HG03439 (cell line): ENCODE data around the gene PAXIP1.
"Not testable (repeated sequence)": the region's sequence is repeated elsewhere in the genome, so short reads cannot be mapped to it uniquely, and the experiment has no call there.

ENCODE experiments used
- ATAC-seq: cut with Tn5 transposase; IDR thresholded peaks from one replicate; pipeline ENCODE4 v1.9.1; 2021; ENCODE audit warnings: mild to moderate bottlenecking, moderate library complexity; ENCODE audit not compliant: unreplicated experiment

Gene PAXIP1

DNA sequence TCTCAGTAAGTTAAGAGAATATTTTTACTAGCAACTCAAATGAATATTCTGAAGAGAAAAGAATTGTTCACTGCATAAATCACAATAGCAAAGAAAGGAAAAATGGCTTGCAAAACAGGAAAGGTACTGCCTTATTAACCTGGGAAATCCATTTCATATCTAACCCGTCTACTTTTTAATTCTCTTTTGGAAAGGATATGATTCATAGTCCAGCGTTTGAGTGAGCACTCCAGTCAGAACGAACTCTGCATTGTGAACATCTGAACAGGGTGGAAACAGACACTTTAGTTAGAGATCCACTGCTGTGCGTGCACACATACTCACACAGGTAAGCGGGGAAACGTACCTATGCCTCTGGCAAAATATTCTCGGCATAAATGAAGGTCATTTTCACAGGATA is 56.8 kb downstream of the PAXIP1 start:
- no peak for ATAC-seq

DNA sequence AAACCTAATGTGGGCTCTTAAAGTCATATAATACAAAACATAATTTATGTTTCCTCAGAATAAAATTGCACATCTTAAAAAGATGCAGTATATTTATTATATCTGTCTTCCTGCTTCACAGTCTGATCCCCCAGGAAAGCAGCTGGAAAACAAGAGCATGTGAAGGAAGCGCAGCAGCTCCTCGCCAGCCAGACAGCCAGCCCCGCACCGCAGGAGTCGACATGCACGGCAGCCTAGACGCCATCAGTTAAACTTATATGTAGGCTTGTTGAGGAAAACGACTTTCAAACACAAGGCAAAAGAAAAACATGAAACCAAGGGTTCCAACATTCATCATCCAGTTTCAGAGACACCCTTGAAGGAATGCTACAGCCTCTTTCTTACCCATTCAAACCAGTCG is 59.0 kb downstream of the PAXIP1 start:
- no peak for ATAC-seq

DNA sequence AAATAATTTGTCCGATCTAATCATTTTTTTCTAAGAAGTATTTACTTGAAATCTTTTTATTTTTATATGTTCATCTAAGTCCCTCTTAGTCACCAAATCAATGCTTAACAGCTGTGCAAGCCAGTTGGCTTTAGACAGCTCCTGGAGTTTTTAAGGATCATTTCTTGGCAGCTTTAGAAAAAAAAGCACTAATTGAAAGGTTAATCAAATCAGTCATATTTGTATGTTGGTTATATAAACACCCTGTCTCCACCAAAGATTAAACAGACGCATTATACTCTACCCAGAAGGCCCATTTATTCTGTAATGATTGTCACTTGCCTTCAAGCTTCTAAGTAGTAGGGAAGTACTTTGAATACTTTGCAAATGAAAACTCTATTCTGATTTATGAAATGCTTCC is 60.2 kb downstream of the PAXIP1 start:
- no peak for ATAC-seq

DNA sequence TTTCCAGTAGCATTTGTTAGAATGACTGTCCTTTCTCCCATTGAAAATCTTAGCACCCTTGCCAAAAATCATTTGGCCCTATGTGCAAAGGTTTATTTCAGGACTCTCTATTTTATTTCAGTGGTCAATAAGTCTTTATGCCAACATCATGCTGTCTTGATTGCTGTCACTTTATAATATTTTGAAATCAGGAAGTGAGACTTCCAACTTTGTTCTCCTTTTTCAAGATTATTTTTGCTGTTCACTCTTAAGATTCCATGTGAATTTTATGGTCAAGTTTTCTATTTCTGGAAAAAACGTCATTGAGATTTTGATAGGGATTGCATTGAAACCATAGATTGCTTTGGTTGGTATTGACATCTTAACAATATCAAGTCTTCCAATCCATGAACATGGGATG is 65.1 kb downstream of the PAXIP1 start:
- no peak for ATAC-seq

DNA sequence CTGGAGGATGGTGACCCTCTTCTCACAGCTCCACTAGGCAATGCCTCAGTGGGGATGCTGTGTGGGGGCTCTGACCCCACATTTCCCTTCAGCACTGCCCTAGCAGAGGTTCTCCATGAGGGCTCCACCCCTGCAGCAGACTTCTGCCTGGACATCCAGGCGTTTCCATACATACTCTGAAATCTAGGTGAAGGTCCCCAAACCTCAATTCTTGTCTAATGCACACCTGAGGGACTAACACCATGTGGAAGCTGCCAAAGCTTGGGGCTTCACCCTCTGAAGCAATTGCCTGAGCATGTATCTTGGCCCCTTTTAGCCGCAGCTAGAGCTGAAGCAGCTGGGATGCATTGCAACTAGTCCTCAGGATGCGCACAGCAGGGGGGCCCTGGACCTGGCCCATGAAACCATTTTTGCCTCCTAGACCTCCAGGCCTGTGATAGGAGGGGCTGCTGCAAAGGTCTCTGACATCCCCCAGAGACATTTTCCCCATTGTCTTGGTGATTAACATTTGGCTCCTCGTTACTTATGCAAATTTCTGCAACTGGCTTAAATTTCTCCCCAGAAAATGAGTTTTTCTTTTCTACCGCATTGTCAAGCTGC is 68.5 kb downstream of the PAXIP1 start:
- ATAC-seq, result not testable (repeated sequence)

DNA sequence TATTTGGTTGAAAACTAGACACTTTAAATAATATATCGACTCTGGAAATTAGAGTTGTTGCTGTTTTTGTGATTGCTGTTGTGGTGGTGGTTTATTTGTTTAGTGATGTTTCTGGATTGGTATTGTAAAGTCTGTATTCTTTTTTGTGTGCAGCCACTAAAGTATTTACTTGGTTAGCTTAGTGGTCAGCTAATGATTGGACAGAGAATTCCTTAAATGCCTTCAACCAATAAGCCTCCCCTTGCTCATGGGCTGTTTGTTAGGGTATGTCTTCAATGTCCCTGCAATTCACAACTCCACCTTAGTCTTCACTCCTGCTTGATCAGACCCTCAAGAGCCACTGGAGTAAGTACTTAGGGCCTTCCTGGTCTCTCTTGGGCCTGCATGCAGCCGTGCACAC is 71.0 kb downstream of the PAXIP1 start:
- ATAC-seq, result no peak

DNA sequence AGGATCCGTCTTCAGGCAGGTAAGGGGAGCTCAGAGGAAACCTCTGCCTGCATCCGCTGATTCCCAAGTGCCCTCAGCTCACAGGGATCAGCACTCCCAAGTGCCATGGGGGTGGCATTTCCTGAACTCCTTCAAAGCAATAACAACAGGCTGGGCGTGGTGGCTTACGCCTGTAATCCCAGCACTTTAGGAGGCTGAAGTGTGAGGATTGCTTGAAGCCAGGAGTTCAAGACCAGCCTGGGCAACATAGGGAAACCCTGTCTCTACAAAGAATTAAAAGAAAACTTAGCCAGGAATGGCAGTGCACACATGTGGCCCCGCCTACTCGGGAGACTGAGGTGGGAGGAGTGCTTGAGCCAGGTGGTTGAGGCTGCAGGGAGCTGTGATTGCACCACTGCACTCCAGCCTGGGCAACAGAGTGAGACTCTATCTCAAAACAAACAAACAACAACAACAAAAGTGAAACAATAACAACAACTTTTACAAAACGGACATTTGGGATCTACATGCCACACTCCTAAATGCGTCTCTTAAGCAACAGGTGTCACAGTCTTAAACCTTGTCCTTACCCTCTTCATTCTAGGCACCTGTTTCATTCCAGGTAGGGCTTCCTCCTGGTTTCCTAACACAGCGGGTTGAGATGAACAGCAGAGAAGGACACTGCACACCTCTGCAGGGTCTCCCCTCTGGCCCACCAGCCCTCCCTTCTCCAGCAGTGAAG is 73.8 kb downstream of the PAXIP1 start:
- no peak for ATAC-seq

DNA sequence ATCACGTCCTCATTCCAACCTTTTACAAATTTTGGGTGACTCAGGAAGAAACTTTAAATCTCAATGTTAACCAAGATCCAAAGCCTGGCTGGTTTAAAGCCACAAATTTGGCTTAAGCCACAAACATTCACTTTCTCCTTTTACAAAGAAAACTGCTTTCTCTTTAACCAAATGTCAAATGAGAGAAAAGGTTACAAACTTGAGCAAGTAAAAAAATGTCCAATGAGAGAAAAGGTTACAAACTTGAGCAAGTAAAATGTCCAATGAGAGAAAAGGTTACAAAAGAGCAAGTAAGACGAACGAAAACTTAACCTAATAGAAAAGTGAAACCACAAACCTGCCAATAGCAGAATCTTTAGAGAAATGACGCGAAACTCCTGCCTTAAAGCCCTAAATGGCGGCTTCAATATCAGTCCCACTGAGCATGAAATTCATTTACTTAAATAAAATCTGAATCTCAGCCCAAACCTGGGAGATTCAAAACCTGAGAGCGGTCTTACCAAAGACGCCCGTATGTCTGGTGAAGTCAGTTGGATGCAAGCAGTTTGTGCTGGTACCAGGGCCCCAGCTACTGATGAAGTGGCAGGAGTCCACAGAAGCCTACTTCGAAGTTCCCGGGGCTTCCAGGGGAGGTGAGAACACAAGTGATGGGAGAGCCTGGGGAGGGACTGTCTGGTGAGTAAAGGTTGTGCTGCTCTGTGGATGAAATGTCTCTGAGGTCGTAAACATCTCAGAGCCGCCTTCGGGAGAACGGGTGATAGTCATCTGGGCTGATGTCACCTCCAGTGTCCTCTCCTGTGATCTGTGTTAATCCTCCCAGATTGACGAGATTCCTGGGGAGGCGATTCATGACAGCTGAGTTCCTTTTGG is 74.6 kb downstream of the PAXIP1 start:
- peak; percentile 80 for ATAC-seq

DNA sequence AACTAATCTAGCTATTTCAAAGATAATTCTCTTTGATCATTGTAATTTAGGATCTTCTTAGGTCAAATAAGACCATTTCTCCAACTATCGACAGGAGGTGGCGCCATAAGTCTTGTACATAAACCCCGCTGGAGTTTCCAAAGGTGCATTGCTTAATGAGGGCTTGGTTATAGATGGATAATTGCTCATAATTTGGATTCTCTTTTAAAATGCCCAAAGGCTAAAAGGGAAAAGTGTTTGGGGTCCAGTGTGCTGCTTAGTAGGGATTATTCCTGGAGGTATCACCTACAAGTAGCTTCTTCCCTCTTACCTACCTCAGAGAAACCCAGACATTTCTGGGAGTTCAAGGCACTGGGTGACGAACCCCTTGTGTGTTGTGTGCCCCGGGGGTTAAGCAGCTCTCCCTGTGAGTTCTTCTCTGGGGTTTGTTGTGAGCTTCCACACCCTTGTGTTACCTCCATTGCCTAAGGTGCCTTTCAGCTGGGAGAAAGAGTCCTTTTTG is 75.2 kb downstream of the PAXIP1 start:
- peak; percentile 63 for ATAC-seq

DNA sequence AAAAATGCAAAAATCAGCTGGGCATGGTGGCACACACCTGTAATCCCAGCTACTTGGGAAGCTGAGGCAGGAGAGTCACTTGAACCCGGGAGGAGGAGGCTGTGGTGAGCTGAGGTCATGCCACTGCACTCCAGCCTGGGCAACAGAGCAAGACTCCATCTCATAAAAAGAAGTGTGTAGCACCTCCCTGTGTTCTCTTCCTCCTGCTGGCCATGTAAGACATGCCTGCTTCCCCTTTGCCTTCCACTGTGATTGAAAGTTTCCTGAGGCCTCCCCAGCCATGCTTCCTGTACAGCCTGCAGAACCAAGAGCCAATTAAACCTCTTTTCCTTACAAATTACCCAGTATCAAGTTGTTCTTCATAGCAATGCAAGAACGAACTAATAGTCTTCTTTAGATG is 80.5 kb downstream of the PAXIP1 start:
- not testable (repeated sequence) for ATAC-seq

DNA sequence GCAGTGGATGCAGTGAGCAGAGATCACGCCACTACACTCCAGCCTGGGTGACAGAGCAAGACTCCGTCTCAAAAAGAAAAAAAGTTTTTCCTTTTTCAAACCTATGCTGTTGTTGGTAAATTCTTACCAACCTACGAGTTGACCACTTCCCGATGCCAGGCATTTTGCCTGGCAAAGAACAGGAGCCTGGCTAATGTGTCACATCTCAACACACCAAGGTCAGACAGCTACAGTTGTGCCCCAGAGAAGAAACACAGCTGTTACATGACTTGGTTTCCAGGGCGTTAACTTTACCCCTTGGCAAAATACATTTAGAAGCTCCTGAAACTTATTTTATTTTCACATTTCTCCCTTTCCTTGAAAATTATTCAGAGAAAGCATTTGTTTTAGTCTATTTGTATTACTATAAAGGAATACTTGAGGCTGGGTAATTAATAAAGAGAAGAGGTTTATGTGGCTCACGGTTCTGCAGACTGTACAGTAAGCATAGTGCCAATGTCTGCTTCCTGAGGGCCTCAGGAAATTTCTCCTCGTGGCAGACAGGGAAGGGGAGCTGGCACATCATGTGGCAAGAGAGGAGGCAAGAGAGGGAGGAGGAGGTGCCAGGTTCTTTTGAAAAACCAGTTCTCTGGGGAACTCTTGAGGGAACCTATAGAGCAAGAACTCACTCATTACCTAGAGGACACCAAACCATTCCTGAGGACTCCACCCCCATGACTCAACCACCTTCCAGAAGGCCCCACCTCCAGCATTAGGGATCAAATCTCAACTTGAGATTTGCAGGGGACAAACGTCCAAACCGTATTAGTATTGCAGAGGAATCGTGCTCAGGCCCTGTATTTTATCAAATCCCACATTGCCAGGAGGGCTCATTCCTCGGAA is 83.3 kb downstream of the PAXIP1 start:
- ATAC-seq, result no peak

DNA sequence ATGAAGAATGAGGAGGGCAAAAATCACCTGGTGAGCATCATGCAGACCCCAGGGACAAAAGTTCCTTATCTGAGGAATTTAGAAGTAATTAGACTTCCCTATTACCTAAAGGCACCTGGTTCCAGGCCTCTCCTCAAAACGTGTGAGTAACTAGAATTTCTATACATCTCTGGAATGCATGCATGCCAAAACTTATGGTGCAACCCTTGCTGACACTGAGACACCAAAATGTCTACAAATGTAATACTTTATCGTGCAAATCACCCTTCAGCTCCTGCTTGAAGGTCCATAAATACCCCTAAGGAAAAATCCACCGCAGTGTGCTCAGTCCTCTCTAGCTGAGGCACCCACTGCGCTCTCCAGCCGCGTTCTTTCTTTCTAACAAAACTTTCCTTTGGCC is 84.2 kb downstream of the PAXIP1 start:
- no peak for ATAC-seq

DNA sequence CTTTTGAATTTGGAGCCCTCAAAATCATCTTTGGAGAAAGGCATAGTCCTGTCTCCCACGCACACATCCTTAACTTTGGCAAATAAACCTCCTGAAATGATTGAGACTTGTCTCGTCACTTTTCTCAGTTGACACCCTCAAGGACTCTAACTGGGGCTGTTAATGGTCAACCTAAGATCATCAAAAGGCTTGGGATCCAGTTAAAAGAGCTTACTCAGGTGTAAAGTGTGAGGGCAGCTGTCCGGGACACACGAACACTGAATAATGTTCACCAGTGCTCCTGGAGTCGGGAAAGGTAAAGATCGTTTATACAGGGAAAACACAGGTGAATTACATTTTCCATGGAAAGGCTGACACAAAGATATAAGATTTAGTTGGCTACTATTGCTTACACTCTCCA is 84.7 kb downstream of the PAXIP1 start:
- ATAC-seq, result no peak

DNA sequence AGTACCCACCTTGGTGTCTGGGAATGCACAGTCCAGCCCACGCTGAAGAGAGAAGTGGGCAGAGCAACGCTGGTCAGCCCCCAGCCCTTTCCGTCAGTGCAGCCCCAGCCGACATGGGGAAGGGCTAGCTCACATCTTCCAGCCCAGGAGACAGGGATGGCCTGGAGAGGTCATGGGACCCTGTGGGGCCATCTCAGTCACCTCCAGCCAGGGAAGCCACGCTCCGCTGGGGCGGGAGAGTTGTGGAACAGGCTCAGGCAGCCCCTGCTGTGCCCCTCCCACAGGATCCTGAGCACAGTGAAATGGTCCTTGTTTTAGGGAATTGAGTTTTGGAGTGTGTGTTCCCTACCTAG is 85.1 kb downstream of the PAXIP1 start:
- no peak for ATAC-seq

DNA sequence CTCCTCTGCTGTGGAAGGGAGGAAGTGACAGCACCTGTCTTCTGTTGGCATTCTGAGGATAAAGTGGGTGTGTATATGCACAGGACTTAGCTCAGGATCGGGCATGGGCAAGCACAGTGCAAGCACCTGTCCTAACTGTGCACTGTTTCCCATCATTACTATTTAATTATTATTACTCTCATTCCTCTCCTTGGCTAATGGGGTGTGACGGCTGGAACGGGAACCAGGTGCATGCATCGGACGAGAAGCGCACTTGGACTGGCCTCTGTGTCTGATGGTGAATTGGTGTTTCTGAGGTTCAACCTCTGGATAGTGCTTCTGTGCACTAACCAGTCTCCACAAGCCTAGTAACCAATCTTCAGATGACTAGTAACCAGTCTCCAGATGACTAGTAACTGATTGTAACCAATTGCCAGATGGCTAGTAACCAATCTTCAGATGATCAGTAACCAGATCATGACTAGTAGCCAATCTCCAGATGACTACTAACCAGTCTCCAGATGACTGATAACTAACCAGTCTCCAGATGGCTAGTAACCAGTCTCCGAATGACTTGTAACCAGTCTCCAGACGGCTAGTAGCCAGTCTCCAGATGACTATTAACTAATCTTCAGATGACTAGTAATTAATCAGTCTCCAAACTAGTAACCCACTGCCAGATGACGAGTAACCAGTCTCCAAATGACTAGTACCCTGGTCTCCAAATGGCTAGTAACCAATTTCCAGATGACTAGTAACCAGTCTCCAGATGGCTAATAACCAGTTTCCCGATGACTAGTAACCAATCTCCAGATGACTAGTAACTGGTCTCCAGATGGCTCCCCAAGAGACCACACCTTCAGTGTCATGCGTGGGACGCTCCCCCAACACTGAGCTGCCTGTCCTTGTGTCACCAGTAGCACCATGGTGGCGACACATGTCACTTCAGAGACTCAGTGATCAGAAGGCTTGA is 85.8 kb downstream of the PAXIP1 start:
- ATAC-seq, result no peak

DNA sequence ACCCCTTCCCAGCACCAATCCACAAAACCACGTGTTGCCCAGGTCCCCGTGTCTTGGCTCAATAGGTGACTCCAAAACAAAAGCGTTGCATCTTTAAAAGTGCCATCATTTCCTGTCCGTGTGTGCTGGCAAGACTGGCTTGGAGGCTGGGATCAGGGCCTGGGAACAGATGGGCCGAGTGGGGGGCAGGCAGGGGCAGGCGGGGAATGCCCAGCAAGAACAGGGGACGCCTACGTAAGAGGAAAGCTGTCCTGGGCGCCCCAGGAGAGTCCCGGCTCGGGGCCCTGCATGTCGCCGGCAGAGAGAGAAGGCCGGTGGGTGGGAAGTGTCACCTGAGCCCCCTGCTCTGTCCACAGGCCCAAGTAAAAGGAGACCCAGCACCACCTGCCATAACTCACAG is 86.5 kb downstream of the PAXIP1 start:
- no peak for ATAC-seq

DNA sequence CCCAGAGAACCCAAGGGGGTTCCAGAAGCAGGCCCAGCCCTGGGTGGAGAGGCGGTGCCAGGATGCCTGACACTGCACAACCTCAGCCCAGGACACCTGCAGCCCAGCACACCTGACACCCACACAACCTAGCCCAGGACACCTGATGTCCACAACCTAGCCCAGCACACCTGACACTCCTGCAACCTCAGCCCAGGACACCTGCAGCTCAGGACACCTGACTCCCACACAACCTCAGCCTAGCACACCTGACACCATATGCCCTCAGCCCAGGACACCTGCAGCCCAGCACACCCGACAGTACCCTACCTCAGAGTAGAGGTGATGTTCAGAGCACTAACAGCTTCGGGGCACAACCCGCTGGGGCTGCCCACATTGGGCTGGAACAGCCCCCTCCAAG is 87.3 kb downstream of the PAXIP1 start:
- no peak for ATAC-seq

DNA sequence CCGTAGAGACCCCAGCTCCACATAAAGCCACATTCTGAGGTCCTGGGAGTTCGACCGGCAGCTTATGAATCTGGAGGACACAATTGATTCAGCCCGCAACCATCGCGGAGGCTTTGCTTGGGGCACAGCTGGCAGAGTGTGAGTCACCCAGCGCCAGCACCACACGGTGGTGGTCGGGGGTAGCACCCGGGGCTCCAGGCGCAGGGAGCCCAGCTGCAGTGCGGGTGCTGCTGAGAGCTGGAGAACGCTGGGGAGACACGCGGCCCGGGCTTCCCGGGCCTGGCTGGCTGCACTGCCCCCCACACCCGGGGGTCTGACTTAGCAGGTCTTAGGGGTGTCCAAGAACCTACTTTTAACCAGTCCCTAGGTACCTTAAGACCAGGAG is 87.9 kb downstream of the PAXIP1 start:
- no peak for ATAC-seq

DNA sequence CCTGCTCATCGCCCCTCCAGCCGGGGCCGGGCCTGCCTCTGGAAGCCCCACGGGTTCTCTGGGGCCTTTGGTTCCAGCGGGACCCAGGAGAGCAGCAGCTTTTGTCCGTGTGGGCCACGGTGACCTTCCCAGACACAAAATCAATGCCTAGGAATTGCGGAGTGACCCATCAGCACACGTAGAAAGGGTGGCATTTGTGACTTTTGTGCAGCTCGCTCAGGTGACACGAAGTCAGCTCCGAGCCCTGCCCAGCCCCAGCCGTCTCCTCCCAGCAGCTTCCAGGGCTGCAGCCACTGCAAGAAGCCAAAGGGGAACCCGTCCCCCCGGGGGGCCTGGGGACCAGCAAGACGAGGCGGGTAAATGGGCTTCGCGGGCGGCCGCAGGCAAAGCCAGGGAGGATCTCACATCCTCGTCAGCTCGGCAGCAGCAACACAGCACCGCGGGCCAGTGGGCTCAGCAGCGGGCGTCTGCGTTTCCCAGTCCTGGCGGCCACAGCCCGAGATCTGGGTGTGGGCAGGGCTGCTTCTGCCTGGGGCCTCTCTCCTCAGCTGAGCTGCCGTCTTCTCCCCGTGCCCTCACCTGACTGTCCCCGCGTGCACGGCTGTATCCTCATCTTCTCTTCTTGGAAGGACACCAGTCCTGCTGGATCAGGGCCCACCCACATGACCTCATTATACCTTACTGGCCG is 88.5 kb downstream of the PAXIP1 start:
- no peak for ATAC-seq
